Measurements from ENCODE around the gene MROH9.

DNA sequence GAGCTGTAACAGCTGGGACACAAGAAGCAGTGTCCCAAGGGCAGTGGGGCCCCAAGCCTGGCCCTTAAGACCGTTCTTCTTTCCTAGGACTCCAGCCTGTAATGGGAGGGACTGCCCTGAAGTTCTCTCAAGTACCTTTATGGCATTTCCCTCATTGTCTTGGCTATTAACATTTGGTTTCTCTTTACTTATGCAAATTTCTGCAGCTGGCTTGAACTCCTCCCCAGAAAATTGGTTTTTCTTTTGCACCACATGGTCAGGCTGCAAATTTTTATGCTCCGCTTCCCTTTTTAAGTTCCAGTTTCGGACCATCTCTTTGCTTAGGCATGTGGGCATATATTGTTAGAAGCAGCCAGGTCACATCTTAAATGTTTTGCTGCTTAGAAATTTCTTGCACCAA, 3.1 kb upstream of the MROH9 start:
- TF ChIP-seq POLR2AphosphoS5 (IDR thresholded peaks at IDR 0.05; ENCODE audit: low read depth) (no peak), EZH2phosphoT487 (IDR thresholded peaks at IDR 0.05; ENCODE audit: unreplicated experiment) (no peak), CREB1 (CRISPR knock-in tag; IDR thresholded peaks at IDR 0.05; ENCODE audit: low read depth) (no peak), ZNF114 (CRISPR knock-in tag; IDR thresholded peaks at IDR 0.05) (no peak), JUNB (IDR thresholded peaks at IDR 0.05; ENCODE audit: unreplicated experiment) (no peak), STAT1 (IDR thresholded peaks at IDR 0.05; ENCODE audit: unreplicated experiment) (no peak), EZH2 (IDR thresholded peaks at IDR 0.05; ENCODE audit: low read depth, unreplicated experiment) (no peak), ZNF331 (CRISPR knock-in tag; IDR thresholded peaks at IDR 0.05; ENCODE audit: low read depth) (no peak)
- TF ChIP-seq, protein P1, sequence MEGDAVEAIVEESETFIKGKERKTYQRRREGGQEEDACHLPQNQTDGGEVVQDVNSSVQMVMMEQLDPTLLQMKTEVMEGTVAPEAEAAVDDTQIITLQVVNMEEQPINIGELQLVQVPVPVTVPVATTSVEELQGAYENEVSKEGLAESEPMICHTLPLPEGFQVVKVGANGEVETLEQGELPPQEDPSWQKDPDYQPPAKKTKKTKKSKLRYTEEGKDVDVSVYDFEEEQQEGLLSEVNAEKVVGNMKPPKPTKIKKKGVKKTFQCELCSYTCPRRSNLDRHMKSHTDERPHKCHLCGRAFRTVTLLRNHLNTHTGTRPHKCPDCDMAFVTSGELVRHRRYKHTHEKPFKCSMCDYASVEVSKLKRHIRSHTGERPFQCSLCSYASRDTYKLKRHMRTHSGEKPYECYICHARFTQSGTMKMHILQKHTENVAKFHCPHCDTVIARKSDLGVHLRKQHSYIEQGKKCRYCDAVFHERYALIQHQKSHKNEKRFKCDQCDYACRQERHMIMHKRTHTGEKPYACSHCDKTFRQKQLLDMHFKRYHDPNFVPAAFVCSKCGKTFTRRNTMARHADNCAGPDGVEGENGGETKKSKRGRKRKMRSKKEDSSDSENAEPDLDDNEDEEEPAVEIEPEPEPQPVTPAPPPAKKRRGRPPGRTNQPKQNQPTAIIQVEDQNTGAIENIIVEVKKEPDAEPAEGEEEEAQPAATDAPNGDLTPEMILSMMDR (conservative IDR thresholded peaks at IDR 0.05; ENCODE audit: low read depth in 2 of 2), result no peak
- TF ChIP-seq, protein P2, sequence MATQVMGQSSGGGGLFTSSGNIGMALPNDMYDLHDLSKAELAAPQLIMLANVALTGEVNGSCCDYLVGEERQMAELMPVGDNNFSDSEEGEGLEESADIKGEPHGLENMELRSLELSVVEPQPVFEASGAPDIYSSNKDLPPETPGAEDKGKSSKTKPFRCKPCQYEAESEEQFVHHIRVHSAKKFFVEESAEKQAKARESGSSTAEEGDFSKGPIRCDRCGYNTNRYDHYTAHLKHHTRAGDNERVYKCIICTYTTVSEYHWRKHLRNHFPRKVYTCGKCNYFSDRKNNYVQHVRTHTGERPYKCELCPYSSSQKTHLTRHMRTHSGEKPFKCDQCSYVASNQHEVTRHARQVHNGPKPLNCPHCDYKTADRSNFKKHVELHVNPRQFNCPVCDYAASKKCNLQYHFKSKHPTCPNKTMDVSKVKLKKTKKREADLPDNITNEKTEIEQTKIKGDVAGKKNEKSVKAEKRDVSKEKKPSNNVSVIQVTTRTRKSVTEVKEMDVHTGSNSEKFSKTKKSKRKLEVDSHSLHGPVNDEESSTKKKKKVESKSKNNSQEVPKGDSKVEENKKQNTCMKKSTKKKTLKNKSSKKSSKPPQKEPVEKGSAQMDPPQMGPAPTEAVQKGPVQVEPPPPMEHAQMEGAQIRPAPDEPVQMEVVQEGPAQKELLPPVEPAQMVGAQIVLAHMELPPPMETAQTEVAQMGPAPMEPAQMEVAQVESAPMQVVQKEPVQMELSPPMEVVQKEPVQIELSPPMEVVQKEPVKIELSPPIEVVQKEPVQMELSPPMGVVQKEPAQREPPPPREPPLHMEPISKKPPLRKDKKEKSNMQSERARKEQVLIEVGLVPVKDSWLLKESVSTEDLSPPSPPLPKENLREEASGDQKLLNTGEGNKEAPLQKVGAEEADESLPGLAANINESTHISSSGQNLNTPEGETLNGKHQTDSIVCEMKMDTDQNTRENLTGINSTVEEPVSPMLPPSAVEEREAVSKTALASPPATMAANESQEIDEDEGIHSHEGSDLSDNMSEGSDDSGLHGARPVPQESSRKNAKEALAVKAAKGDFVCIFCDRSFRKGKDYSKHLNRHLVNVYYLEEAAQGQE (IDR thresholded peaks at IDR 0.05; ENCODE audit: unreplicated experiment), result no peak

Measured in GM23338 (cell line).